WTC11 (cell line): ENCODE measurements around the gene DCLK2. TPM values are rescaled to one million over a fixed set of nuclear protein-coding genes. Genes with fewer than 3 reads are reported as not detected.

Experiments used
- ATAC-seq: fragments of 200-7000 bp; cut with Tn5 transposase; 2 replicates; pipeline ENCODE4 v1.10.0; 2021; ENCODE audit warnings: mild to moderate bottlenecking, moderate library complexity
- CTCF ChIA-PET: fragments of 300-600 bp; sonication (Branson Sonifier 250); formaldehyde crosslinking; loops from one replicate; lab custom pipeline; 2021; ENCODE audit warnings: antibody characterized with exemption; lab: Charles Lee
- POLR2A ChIA-PET: fragments of 350-600 bp; sonication (Branson Sonifier 250); formaldehyde crosslinking; loops from one replicate; lab custom pipeline; 2021; ENCODE audit warnings: antibody characterized with exemption; lab: Charles Lee
- DNase-seq: peaks from one replicate; pipeline ENCODE4 v3.0.0; 2021; ENCODE audit warnings: low spot score
- H3K27ac Mint-ChIP-seq: 2 replicates; pipeline ENCODE4 v1.8.0; 2021; ENCODE audit warnings: mixed read lengths
- H3K27me3 Mint-ChIP-seq: 2 replicates; pipeline ENCODE4 v1.8.0; 2021; ENCODE audit warnings: low read depth, mild to moderate bottlenecking, moderate library complexity, mixed read lengths
- H3K36me3 Mint-ChIP-seq: 2 replicates; pipeline ENCODE4 v1.8.0; 2021; ENCODE audit warnings: mixed read lengths
- H3K4me1 Mint-ChIP-seq: 2 replicates; pipeline ENCODE4 v1.8.0; 2022; ENCODE audit warnings: mixed read lengths
- H3K4me3 Mint-ChIP-seq: 2 replicates; pipeline ENCODE4 v1.8.0; 2021; ENCODE audit warnings: mild to moderate bottlenecking, moderate library complexity, mixed read lengths
- H3K9me3 Mint-ChIP-seq: 2 replicates; pipeline ENCODE4 v1.8.0; 2021; ENCODE audit warnings: mixed read lengths
- CTCF ChIP-seq: fragments of 200-600 bp; IDR thresholded peaks from 2 replicates; pipeline ENCODE4 v1.8.0; 2022; ENCODE audit warnings: antibody characterized with exemption
- ELF4 ChIP-seq: sonication (generic); formaldehyde crosslinking; IDR thresholded peaks from 2 replicates; pipeline ENCODE4 v1.8.1; 2022; ENCODE audit warnings: low read depth, mild to moderate bottlenecking, moderate library complexity, missing genetic modification reagents
- EMX1 ChIP-seq: fragments of 250-450 bp; sonication (Bioruptor Pico); IDR thresholded peaks from 2 replicates; pipeline ENCODE4 v1.8.0; 2021; ENCODE audit warnings: mild to moderate bottlenecking
- ERG ChIP-seq: fragments of 250-450 bp; sonication (Bioruptor Pico); IDR thresholded peaks from 2 replicates; pipeline ENCODE4 v1.8.0; 2021; ENCODE audit warnings: mild to moderate bottlenecking
- FOXK1 ChIP-seq: sonication (generic); formaldehyde crosslinking; IDR thresholded peaks from 2 replicates; pipeline ENCODE4 v1.8.0; 2022; ENCODE audit warnings: mild to moderate bottlenecking, moderate library complexity, missing genetic modification reagents
- GABPB1 ChIP-seq: sonication (generic); formaldehyde crosslinking; IDR thresholded peaks from 2 replicates; pipeline ENCODE4 v1.8.1; 2023; ENCODE audit warnings: mild to moderate bottlenecking, missing genetic modification reagents
- HMGA2 ChIP-seq: fragments of 250-450 bp; sonication (Bioruptor Pico); IDR thresholded peaks from 2 replicates; pipeline ENCODE4 v1.4.0; 2021; ENCODE audit warnings: mild to moderate bottlenecking, moderate library complexity
- JAZF1 ChIP-seq: fragments of 250-450 bp; sonication (Bioruptor Pico); IDR thresholded peaks from 2 replicates; pipeline ENCODE4 v1.9.0; 2021; ENCODE audit warnings: moderate library complexity, mild to moderate bottlenecking, inconsistent platforms
- NFATC4 ChIP-seq: fragments of 250-450 bp; sonication (Bioruptor Pico); IDR thresholded peaks from 2 replicates; pipeline ENCODE4 v1.9.0; 2021; ENCODE audit warnings: mild to moderate bottlenecking
- NFE2L1 ChIP-seq: sonication (generic); formaldehyde crosslinking; IDR thresholded peaks from 2 replicates; pipeline ENCODE4 v1.8.1; 2023; ENCODE audit warnings: missing genetic modification reagents
- PREB ChIP-seq: sonication (generic); formaldehyde crosslinking; IDR thresholded peaks from 2 replicates; pipeline ENCODE4 v1.8.1; 2022; ENCODE audit warnings: mild to moderate bottlenecking, missing genetic modification reagents, moderate library complexity, borderline replicate concordance
- TCF7 ChIP-seq: sonication (generic); formaldehyde crosslinking; IDR thresholded peaks from 2 replicates; pipeline ENCODE4 v1.8.0; 2022; ENCODE audit warnings: mild to moderate bottlenecking, low read depth, missing genetic modification reagents, moderate library complexity
- TEAD1 ChIP-seq: sonication (generic); formaldehyde crosslinking; IDR thresholded peaks from 2 replicates; pipeline ENCODE4 v1.8.0; 2022; ENCODE audit warnings: mild to moderate bottlenecking, missing genetic modification reagents
- ZBTB21 ChIP-seq: sonication (generic); formaldehyde crosslinking; IDR thresholded peaks from 2 replicates; pipeline ENCODE4 v1.8.1; 2023; ENCODE audit warnings: mild to moderate bottlenecking, missing genetic modification reagents, borderline replicate concordance
- ZMAT4 ChIP-seq: fragments of 250-450 bp; sonication (Bioruptor Pico); IDR thresholded peaks from 2 replicates; pipeline ENCODE4 v1.9.0; 2021; ENCODE audit warnings: mild to moderate bottlenecking
- ZNF232 ChIP-seq: sonication (generic); formaldehyde crosslinking; IDR thresholded peaks from 2 replicates; pipeline ENCODE4 v1.8.0; 2022; ENCODE audit warnings: mild to moderate bottlenecking, missing genetic modification reagents
- ZNF281 ChIP-seq: sonication (generic); formaldehyde crosslinking; IDR thresholded peaks from 2 replicates; pipeline ENCODE4 v1.8.0; 2023; ENCODE audit warnings: mild to moderate bottlenecking, missing genetic modification reagents
- ZNF532 ChIP-seq: fragments of 250-450 bp; sonication (Bioruptor Pico); IDR thresholded peaks from 2 replicates; pipeline ENCODE4 v1.9.0; 2021; ENCODE audit warnings: mild to moderate bottlenecking, borderline replicate concordance
- total RNA-seq: library from RNA; stranded (reverse); gene quantifications from 3 replicates; pipeline ENCODE4 v1.2.3, GENCODE V29; 2021

DCLK2 gene
- total RNA-seq, 1 experiment from 2014 or later, result 0.17 TPM

- Mint-ChIP-seq H3K4me3 (no peak overlapping the region), H3K27me3 (no peaks in the 10 kb centered on the region), H3K27ac (no peak overlapping the region), H3K4me1 (no peaks in the 10 kb centered on the region), H3K36me3 (no peaks in the 10 kb centered on the region), H3K9me3 (peaks cover 10% of the 10 kb centered on the region)
- no peak for TF ChIP-seq TCF7 (CRISPR knock-in tag)
- no peak for TF ChIP-seq TEAD1 (CRISPR knock-in tag)
- no peak for TF ChIP-seq NFATC4 (CRISPR knock-in tag)
- no peak for TF ChIP-seq ELF4
- TF ChIP-seq NFE2L1, result no peak
- no peak for TF ChIP-seq ZBTB21 (CRISPR knock-in tag)
- ChIA-PET POLR2A (no interaction called here), CTCF (no interaction called here)
- ATAC-seq, result no peak
- DNase-seq, result no peak
These were observed 95.2 kb downstream of the DCLK2 start for GRCh38 chr4:150173432-150173861.

GRCh38 chr4:150173982-150174398 is 95.7 kb downstream of the DCLK2 start:
- DNase-seq (no peak), ATAC-seq (no peak)
- TF ChIP-seq NFE2L1, result no peak
- no peak for TF ChIP-seq ZNF532 (CRISPR knock-in tag)
- no peaks in the 10 kb centered on the region for H3K4me1 Mint-ChIP-seq
- CTCF ChIA-PET, result no interaction called here
- POLR2A ChIA-PET, result no interaction called here
- peaks cover 10% of the 10 kb centered on the region for H3K9me3 Mint-ChIP-seq
- no peaks in the 10 kb centered on the region for H3K27me3 Mint-ChIP-seq
- no peaks in the 10 kb centered on the region for H3K36me3 Mint-ChIP-seq
- H3K4me3 Mint-ChIP-seq, result no peak overlapping the region
- H3K27ac Mint-ChIP-seq, result no peak overlapping the region

- H3K4me1 Mint-ChIP-seq, result no peaks in the 10 kb centered on the region
- no peak for ATAC-seq
- DNase-seq, result no peak
- peaks cover 8% of the 10 kb centered on the region for H3K9me3 Mint-ChIP-seq
- no peak for TF ChIP-seq ZBTB21 (CRISPR knock-in tag)
- no peak for TF ChIP-seq PREB (CRISPR knock-in tag)
- TF ChIP-seq ELF4, result no peak
- no peak for TF ChIP-seq EMX1
- no peak for TF ChIP-seq GABPB1 (CRISPR knock-in tag)
- no peak for TF ChIP-seq FOXK1 (CRISPR knock-in tag)
- TF ChIP-seq ZNF281 (CRISPR knock-in tag), result no peak
- TF ChIP-seq ERG (CRISPR knock-in tag), result no peak
- TF ChIP-seq CTCF, result no peak
- TF ChIP-seq ZNF232, result no peak
- TF ChIP-seq ZMAT4 (CRISPR knock-in tag), result no peak
- no peak for TF ChIP-seq JAZF1 (CRISPR knock-in tag)
- TF ChIP-seq HMGA2 (CRISPR knock-in tag), result no peak
- no peaks in the 10 kb centered on the region; the same call in 1 of the 2 replicates for H3K27me3 Mint-ChIP-seq
- CTCF ChIA-PET, result no interaction called here
- H3K4me3 Mint-ChIP-seq, result no peak overlapping the region
- POLR2A ChIA-PET, result no interaction called here
- H3K36me3 Mint-ChIP-seq, result no peaks in the 10 kb centered on the region
- H3K27ac Mint-ChIP-seq, result no peak overlapping the region
These were observed 98.3 kb downstream of the DCLK2 start for GRCh38 chr4:150176547-150176946.
